Mesothelial cell of epicardium (in vitro differentiated cells): ENCODE results near the gene MS4A2. TPM values are rescaled to one million over a fixed set of nuclear protein-coding genes. Genes with fewer than 3 reads are reported as not detected.
"Not testable (repeated sequence)": the region's sequence is repeated elsewhere in the genome, so short reads cannot be mapped to it uniquely, and the experiment has no call there.

Experiments used
- DNase-seq, 2 experiments: peaks; one replicate each; pipeline ENCODE4 v3.0.0; 2021; ENCODE audit warnings: low spot score in 2 of 2; ENCODE audit not compliant: unreplicated experiment in 2 of 2
- H3K27ac Mint-ChIP-seq: 2 replicates; pipeline ENCODE4 v1.8.0; 2021; ENCODE audit warnings: mixed read lengths
- H3K27me3 Mint-ChIP-seq: 2 replicates; pipeline ENCODE4 v1.8.0; 2021; ENCODE audit warnings: low read depth, mixed read lengths
- H3K36me3 Mint-ChIP-seq: 2 replicates; pipeline ENCODE4 v1.8.0; 2021; ENCODE audit warnings: mixed read lengths
- H3K4me1 Mint-ChIP-seq: 2 replicates; pipeline ENCODE4 v1.8.0; 2021; ENCODE audit warnings: mixed read lengths
- H3K4me3 Mint-ChIP-seq: 2 replicates; pipeline ENCODE4 v1.8.0; 2021; ENCODE audit warnings: mild to moderate bottlenecking, moderate library complexity, mixed read lengths
- H3K9me3 Mint-ChIP-seq: 2 replicates; pipeline ENCODE4 v1.8.0; 2021; ENCODE audit warnings: mixed read lengths
- CTCF ChIP-seq: fragments of 200-600 bp; sonication (generic); IDR thresholded peaks from one replicate; pipeline ENCODE4 v1.5.0; 2021; ENCODE audit warnings: antibody characterized with exemption; ENCODE audit not compliant: unreplicated experiment
- total RNA-seq: library from RNA; stranded (reverse); gene quantifications from 3 replicates; pipeline ENCODE4 v1.2.1, GENCODE V29; 2021

The MS4A2 gene
- total RNA-seq, 1 donor from 2014 or later: not detected

DNA sequence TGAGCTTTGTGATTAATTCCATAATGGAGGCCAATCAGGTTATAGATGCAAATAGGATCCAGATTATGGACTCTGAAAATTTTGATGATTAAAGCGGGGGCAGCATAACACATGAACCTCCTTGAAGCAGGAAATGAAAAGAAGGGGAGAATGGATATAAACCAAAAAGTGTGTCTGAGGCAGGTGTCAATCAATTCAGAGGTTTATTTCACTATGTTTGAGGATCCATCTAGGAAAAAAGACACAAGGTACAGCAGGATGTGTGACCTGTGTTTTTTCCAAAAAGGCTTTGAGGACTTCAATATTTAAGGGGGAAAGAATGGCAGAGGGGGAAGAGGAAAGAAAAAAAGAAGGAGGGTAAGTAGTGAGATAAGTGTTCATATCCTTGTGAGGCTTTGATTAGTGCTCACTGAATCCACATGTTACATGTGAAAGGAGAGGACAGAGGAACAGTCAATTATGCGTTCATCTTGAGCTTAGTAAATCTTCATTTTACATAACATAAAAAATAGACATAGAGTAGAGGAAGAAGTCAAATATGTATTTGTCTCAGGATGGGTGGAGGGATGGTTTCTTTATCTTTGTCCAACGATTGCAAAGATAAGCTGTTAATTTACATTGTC lies 34.1 kb downstream of the MS4A2 start:
- no peak for TF ChIP-seq CTCF
- Mint-ChIP-seq H3K9me3 (no peaks in the 10 kb centered on the region), H3K4me3 (no peak overlapping the region), H3K27me3 (no peaks in the 10 kb centered on the region), H3K36me3 (no peaks in the 10 kb centered on the region), H3K4me1 (peaks cover 8% of the 10 kb centered on the region), H3K27ac (no peak overlapping the region)
- DNase-seq: no peak

DNA sequence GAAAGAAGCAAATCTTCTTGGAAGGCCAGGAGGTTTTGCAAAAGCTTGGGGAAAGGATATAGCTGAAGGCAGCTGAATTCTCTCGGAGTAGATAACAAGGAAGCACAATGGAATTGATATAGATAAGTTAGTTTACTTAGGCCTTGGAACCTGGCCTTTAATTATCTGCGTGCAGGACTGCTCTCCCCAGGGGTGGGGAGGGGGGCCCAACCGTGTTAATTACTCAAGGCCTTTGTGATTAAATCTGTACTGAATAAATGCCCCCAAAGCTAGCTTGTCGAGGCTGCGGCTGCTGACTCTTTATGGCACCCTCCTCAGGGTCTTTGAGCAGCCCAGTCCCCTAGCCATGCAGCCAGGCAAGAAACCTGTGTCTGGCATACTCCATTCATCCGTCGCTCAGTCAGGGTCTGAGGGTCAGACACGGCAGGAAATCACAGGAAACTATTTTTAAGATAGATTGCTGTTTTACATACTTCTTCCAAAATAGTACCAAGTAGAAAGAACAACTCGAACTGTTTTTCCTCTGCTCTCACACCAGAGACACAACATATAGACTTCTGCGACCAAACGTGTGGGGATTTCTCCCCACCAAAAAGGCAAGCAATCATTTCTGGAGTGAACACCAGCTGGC lies 36.5 kb downstream of the MS4A2 start:
- Mint-ChIP-seq H3K9me3 (no peaks in the 10 kb centered on the region), H3K36me3 (no peaks in the 10 kb centered on the region), H3K27ac (peak overlapping the region; percentile 35), H3K27me3 (no peaks in the 10 kb centered on the region), H3K4me1 (peaks cover 8% of the 10 kb centered on the region), H3K4me3 (no peak overlapping the region)
- TF ChIP-seq CTCF: no peak
- no peak for DNase-seq

DNA sequence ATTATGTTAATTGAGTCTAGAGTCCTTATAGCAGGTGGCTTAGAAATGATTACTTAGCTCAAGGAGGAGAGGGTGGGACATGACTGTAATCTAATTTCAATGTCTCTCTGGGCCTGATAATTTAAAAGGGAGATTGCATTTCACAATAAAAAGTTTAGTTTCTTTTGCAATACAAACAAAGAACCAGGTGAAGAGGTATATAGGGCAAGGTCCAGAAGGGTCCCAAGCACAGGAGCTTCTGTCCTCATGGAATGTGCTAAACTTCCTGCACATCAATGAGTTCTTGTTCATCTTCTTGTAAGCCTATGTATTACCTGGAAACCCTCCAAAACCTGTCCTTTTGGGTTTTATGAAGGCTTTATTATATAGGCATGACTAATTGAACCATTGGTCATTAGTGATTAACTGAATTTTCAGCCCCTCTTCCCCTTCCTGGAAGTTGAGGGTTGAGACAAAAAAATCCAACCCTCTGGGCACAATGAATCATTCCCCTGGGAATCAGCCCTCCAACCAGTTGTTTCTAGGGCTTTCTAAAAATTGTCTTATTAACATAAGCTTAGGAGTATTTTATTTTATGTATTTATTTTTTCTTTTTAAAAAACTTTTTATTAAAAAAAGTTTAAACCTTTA lies 37.6 kb downstream of the MS4A2 start:
- Mint-ChIP-seq H3K4me3 (no peak overlapping the region), H3K27ac (no peak overlapping the region), H3K27me3 (no peaks in the 10 kb centered on the region), H3K9me3 (no peaks in the 10 kb centered on the region), H3K36me3 (no peaks in the 10 kb centered on the region), H3K4me1 (peaks cover 8% of the 10 kb centered on the region)
- TF ChIP-seq CTCF: no peak
- DNase-seq: no peak

GRCh38 chr11:60127311-60127811 lies 38.9 kb downstream of the MS4A2 start:
- Mint-ChIP-seq H3K4me1 (peaks cover 8% of the 10 kb centered on the region), H3K36me3 (no peaks in the 10 kb centered on the region), H3K9me3 (no peaks in the 10 kb centered on the region), H3K27me3 (no peaks in the 10 kb centered on the region), H3K4me3 (no peak overlapping the region), H3K27ac (no peak overlapping the region)
- no peak for TF ChIP-seq CTCF
- no peak for DNase-seq

DNA sequence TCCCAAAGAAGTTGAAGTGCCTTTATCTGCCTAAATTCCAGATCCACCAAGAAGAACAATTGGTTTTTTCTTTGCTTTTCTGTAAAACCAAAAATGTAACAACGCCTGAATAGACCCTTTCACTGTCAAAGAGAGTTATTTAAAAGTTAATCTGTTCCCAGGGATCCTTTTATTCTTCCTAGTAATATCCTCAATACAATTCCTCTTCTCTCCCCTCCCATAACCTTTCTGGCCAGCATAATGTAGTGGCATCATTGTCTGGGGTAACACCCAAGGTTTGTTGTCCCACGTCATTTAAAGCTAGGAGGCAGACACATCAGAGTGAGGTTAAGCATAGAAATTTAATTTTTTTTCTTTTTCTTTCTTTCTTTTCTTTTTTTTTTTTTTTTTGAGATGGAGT lies 39.9 kb downstream of the MS4A2 start:
- Mint-ChIP-seq H3K27me3 (no peaks in the 10 kb centered on the region), H3K4me3 (no peak overlapping the region), H3K9me3 (peaks cover 3% of the 10 kb centered on the region), H3K36me3 (no peaks in the 10 kb centered on the region), H3K4me1 (peaks cover 8% of the 10 kb centered on the region), H3K27ac (no peak overlapping the region)
- DNase-seq: no peak
- no peak for TF ChIP-seq CTCF

DNA sequence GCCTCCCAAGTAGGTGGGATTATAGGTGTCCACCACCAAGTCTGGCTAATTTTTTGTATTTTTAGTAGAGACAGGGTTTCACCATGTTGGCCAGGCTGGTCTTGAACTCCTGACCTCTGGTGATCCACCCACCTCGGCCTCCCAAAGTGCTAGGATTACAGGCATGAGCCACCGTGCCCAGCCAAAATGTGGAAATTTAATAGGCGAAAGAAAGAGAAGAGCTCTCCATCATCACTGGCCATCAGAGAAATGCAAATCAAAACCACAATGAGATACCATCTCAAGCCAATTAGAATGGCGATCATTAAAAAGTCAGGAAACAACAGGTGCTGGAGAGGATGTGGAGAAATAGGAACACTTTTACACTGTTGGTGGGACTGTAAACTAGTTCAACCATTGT lies 40.4 kb downstream of the MS4A2 start:
- not testable (repeated sequence) for H3K36me3 Mint-ChIP-seq, DNase-seq, H3K4me1 Mint-ChIP-seq, H3K9me3 Mint-ChIP-seq, H3K4me3 Mint-ChIP-seq, H3K27me3 Mint-ChIP-seq, H3K27ac Mint-ChIP-seq
